HG03354 (cell line): ENCODE results near the gene KBTBD6.
"Not testable (repeated sequence)": the region's sequence is repeated elsewhere in the genome, so short reads cannot be mapped to it uniquely, and the experiment has no call there.

Source experiments
- ATAC-seq: cut with Tn5 transposase; IDR thresholded peaks from one replicate; pipeline ENCODE4 v1.9.1; 2021; ENCODE audit warnings: mild to moderate bottlenecking; ENCODE audit not compliant: unreplicated experiment, poor library complexity, severe bottlenecking

KBTBD6 gene, protein sequence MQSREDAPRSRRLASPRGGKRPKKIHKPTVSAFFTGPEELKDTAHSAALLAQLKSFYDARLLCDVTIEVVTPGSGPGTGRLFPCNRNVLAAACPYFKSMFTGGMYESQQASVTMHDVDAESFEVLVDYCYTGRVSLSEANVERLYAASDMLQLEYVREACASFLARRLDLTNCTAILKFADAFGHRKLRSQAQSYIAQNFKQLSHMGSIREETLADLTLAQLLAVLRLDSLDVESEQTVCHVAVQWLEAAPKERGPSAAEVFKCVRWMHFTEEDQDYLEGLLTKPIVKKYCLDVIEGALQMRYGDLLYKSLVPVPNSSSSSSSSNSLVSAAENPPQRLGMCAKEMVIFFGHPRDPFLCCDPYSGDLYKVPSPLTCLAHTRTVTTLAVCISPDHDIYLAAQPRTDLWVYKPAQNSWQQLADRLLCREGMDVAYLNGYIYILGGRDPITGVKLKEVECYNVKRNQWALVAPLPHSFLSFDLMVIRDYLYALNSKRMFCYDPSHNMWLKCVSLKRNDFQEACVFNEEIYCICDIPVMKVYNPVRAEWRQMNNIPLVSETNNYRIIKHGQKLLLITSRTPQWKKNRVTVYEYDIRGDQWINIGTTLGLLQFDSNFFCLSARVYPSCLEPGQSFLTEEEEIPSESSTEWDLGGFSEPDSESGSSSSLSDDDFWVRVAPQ

DNA sequence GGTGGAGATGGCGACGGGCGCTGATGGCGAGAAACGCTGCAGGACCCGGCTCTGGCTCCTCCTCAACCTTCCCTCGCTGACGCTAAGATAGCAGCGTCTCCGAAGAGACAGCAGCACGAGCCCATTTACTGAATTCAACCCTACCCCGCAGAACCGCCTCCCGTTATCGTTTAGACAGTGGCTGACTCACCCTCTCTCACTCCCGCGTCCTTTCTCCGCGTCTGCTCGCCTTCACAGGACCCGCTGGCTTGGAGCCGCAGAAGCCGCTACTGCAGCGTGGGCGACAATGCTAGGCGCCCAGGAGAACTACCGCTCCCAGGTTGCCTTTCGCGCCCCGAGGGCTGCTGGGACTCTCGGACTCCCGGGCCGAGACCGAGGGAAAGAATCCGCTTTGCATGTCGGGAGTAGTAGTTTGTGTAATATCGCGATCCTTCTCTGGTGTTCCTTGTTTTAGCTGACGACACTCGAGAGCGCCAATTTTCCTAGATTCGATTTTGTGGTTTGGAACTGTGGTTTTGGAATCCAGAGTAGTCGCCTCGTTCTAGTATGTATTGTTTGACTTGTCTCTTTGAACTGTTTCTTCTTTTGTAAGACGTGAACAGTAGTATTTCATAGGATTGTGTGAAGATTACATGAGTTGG is at the start of gene KBTBD6:
KBTBD6 (minus strand) TSS at position 291 of the 641 bp plus-strand sequence. CDS start 291 bp downstream, outside the sequence.
- peak; percentile 97 for ATAC-seq

DNA sequence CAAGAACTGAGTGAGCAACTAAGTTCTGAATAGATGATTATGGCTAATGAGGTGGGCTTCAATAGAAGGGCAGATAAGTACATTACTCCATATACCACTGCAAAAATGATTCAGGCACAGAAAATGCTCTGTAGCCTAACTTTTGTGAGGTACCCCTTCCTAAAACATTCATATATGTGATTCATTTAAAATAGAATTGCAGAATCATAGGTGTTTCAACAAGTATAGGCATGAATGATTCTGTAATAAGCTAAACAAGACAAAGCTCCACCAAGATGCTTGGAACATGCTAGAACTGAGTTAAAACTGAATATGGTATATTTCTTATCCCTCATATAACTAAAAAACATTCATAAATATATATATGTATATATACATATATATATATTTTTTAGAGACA is 49.6 kb upstream of the KBTBD6 start:
- no peak for ATAC-seq

DNA sequence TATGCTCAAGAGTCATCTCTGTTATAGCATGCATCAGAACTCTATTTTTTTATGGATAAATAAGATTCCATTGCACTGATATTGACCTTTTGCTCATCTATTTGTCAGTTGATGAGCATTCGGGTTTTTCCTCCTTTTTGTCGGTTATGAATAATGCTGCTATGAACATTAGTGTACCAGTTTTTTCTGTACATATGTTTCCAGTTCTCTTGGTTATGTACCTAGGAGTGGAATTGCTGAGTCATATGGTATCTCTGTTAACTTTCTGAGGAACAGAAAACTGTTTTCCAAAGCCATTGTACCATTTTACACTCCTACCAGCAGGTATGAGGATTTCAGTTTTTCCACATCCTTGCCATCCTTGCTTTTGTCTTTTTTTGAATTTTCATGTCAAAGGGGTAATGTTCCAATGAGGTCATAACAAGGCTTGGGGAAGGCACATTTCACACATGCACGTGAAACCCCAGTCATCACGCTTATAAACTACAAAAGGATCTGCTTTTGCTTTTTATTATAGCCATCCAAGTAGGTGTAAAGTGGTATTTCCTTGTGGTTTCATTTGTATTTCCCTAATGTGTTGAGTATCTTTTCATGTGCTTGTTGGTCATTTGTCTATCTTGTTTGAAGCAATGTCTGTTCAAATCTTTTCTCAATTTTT is 47.1 kb upstream of the KBTBD6 start:
- ATAC-seq = no peak

DNA sequence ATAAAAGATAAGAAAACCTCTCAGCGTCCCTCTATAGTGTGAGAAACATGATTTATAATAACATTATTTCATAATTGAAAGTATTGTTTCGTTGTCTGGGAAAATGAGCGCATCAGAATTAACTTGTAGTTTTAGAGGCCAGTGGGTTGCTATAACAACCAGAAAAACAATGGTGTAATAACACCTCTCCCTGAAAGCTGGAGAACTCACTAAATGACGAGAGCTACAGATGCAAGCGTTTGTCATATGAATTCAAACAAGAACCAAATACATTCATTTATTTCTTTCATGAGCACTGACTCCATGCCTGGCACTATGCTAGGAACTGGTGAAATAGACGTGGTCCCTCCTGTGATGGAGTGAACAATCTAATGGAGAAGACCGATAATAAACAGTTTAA is 45.4 kb upstream of the KBTBD6 start:
- no peak for ATAC-seq

DNA sequence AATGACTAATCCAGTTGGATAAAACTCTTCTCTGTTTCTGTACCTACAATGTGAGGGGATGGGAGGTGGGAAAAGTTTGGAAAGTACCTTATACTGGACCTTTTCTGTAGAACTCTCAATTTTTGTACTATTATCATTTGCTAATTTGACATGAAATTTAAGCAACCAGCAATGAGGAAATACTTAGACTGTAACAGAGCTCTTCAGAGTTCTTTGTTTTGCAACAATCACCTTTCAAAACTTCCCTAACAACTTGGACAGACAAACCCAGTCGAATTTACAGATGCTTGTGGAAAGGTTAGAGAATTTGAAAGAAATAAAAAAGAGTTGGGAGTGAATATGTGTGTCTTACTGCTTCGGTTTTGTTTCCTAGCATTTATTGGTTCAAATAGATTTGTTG is 45.0 kb upstream of the KBTBD6 start:
- ATAC-seq = no peak

DNA sequence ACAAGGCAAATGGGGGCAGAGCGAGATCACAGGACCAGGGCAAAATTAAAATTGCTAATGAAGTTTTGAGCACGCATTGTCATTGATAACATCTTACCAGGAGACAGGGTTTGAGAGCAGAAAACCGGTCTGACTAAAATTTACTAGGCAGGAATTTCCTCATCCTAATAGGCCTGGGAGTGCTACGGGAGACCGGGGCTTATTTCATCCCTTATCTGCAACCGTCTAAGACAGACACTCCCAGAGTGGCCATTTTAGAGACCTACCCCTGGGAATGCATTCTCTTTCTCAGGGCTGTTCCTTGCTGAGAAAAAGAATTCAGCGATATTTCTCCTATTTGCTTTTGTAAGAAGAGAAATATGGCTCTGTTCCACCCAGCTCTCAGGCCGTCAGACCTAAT is 43.0 kb upstream of the KBTBD6 start:
- not testable (repeated sequence) for ATAC-seq

DNA sequence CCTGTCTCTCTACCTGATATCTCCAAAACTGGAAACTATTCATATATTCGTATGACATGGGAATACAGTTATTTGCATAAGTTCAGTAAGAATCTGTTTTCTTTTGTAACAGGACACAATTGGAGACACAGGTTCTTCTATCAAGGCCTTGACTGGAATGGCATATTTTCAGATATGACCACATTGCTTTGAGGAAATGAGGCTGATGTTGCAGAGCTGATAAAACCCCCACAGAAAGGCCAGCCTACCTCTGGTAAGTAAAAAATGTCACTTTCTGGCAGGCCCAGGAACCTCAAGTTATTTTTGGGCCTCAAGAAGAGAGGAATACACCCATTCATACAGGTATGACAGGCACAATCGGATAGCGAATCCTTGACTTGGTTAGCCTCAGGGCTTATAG is 29.5 kb upstream of the KBTBD6 start:
- no peak for ATAC-seq

DNA sequence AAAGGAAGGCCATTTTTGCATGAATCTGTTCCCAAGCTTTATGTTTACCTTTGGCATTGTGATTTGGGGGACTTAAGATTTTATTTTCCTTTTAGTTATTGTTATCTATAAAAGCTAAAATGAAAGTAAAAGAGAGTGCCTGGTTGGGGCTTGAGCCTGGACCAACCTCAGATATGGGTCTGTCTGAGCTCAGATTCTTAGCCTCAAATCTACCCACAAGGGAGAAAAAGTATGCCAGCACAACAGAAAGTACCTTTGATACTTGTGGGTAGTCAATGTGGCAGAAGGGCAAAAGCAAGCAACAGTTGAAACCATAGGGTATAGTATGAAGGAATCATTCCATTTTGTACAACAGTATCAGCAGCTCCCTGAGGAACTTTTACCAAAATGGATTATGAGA is 26.6 kb upstream of the KBTBD6 start:
- ATAC-seq = no peak

DNA sequence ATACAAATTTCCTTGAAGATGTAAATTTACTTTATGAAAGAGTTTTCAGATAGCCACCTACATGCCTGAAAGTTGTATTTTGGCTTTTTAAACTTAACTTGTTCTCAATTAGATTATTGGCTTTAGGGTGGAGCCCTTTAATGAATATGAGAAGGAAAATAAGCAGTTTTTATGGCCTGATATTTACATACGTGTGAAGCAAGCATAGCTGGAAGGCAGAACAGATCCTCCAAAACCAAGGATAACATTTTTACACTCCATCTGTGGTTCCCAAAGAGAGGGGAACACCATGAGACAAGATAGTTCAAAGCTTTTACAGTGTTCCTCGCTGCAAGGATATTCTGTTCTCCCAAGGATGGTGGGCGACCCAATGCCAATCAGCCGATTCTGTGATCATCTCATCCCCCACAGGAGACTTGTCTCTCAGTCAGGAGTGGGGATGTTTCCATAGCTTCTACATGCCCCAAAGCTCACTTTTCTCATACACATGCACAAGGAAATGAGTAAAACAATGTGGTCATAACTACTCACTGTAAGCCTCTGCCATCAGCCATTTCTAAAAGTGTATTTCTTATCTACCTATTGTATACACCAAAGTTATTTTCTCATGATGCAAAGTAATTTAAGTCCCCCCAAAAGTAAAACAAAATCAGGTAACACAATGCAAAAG is 24.6 kb upstream of the KBTBD6 start:
- no peak for ATAC-seq

DNA sequence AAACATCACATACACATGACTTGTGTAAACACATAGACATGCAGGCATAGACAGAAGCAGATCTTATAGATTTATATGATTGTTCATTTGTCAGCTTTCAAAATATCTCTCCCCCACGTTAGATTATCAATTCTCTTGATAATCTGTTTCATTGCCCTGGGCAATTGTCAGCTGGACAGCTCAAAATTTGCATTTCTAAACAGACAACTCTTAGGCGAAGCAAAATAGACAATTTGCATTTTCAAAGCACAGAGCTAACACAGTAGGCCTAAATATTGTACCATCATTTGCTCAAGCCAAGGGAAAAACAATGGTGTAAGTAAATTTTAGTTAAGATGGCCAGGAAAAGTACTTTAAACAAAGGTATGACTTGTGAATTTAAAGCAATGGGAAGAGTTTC is 24.0 kb upstream of the KBTBD6 start:
- ATAC-seq = no peak

DNA sequence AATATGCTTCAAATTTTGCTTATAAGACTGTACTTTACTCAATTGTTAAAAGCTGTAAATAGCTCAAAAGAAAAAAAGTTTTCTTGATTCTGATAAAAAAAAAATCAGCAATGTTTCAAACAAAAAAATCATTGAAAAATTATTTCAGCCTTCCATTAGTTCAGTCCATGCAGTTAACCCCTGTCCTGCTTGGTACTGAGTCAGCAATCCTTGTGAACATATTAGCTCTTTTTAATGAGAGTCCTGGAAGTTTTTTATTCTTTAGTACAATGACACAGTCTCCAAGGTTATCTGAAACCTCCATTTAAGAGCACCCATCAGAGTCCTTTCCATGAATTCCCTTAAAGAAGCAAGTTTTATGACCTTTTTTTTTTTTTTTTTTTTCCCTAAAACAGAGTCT is 21.4 kb upstream of the KBTBD6 start:
- ATAC-seq = no peak

DNA sequence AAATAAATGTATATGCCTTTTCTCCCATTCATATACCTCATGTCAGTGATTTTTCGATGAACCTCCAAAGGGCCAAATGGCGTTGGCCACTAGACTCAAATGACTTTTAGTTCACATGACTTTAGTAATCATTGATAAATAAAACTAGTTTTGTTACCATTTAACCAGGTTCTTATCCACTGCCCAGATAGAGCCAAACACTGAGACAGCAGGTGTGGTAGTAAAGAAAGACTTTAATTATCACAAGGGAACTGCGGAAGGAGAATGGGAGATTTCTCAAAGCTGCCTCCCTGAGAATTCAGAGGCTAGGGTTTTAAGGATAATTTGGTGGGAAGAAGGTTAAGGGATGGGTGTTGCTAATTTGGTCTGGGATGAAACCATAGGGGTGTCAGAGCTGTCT is 19.4 kb upstream of the KBTBD6 start:
- no peak for ATAC-seq

DNA sequence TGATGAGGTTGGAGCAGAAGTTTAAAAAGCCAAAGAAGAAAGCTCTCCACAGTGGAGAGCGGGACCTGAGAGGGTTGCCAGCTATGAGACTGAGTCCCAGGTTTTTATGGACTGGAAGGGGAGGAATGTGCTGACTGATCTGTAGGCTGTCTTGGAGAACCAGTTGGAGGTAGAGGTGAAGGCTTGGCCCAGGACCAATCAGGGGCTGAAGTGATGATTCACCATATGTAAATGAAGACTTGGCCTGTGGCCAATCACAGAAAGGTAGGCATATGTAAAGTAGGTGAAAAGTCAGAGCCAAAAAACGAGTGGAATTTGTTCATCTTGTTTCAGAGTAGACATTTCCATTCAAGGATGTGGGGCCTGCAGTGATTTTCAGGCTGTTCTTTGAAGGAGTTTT is 17.5 kb upstream of the KBTBD6 start:
- ATAC-seq = no peak

DNA sequence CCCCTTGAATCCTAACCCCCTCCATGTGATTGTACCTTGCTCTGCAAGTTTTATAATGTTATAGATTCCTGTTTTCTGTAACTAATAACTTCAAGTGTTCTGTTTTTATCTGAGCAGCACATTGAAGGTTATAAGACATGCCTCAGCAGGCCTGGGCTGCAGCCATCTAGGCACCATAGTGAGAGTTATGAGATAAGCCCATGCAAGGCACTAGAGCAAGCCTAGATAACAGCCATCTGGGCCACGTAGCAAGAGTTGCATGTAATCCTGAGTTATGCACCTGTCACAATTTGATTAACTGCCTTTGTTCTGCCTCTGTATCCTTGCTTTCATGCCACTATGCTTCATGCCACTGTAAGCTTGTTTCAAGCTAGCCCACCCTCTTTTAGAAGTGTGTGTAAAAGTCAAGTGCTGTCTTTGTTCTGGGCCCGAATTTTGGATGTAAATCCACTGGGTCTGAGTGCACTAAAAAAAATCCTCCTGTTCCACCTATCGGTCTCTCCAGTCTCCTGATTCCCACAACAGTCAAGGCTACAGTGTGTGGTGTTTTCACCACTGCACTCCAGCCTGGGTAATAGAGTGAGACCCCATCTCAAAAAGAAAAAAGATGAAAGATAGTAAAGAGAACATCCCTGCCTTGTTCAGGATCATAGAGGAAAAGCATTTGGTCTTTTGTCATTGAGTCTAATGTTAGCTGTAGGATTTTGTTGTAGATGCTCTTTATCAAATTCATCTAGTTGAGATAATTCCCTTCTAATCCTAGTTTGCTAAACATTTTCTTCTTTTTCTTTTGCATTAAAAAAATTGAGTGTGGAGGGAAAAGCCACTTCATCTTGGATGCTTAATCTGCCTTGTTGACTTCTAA is 16.0 kb upstream of the KBTBD6 start:
- ATAC-seq = no peak

DNA sequence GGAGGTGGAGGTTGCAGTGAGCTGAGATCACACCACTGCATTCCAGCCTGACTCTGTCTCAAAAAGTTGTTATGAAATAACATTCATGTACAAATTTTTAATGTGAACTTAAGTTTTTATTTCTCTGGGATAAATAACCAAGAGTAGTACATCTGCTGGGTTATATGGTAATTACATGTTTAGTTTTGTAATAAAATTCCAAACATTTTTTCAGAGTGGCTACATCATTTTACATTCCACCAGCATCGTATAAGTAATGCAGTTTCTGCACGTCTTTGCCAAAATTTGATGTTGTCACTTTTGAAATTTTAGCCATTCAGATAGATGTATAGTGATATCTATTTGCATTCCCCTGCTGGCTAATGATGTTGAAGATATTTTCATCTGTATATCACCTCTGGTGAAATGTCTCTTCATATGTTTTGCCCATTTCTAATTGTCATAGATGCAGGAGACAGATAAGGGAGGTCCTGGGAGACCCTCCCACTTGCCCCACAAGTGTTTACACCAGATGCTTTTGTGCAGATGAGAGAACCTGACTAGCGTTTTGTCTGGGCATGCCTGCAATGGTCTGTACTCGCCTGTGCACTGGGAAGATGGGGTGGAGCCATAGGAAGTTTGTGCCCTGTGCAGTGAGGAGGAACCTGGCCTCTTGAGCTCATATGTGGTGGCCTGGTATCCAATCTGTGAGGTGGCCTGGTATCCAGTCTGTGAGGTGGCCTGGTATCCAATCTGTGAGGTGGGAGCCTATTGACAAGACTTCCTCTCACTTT is 12.7 kb upstream of the KBTBD6 start:
- no peak for ATAC-seq

DNA sequence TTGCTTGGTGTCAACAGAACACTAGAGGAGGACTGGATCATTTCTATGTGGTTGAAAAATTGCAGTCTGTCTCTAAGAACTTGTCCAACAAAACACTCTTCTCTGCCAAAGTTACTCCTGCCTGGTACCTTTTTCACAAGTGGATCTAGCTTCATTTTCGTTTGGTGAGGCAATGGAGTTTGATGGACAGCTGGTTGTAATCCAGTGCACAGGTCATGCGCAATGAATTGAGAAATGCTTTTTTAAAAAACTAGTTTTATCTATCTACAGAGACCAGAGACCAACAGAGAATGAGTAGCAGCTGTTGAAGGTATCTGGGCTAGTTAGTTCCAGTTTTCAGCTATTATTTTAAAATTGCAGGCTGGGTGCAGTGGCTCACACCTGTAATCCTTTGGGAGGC is 12.0 kb upstream of the KBTBD6 start:
- no peak for ATAC-seq

DNA sequence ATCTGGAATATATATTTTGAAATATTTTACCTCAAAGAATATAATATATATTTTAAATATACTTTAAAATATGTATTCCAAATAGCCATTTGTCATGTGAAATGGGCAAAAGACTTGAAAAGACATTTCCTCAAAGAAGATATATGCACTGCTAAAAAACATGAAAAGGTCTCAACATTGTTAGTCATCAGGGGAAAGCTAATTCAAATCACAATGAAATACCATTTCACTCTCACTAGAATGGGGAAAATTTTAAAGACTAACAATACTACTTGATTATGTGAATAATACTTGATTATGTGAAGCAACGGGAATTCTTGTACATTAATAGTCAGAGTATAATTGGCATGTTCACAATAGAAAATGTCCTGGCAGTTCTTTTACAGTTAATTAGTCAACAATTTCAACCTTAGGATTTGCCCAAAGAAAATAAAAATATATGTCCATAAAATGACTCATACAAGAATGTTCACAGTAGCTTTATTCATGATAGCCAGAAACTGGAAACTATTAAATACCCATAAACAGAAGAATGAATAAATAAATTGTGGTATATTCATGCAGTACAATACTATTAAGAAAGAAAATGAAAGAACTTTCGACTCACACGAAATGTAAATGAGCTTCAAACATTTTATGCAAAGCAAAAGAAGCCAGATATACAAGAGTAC is 6.8 kb upstream of the KBTBD6 start:
- ATAC-seq = no peak

DNA sequence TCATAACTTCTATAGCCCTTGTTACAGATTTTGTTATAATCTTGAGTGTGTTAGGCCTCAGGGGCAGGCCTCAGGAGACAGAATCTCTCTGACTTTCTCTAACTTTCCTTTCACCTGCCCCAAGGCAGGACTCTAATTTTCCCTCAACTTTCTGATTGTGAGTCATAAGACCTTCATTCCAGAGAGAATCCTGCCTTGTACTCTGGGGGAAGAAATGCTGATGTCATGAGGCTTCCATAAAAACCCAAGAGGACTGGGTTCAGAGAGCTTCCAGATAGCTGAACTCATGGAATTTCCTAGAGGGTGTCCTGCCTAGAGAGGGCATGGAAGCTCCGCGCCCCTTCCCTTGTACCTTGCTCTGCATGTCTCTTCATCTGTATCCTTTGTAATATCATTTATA is 5.3 kb upstream of the KBTBD6 start:
- ATAC-seq = no peak
